ENCODE results near the gene RNU11.
"Not testable (repeated sequence)": the region's sequence is repeated elsewhere in the genome, so short reads cannot be mapped to it uniquely, and the experiment has no call there.

The RNU11 gene

GRCh38 chr1:28648474-28649198, at the start of gene RNU11:
TSS of gene RNU11 (plus strand) at chr1:28648600.
- DNase-seq = peak; percentile 100

- no peak for DNase-seq
Measured at GRCh38 chr1:28601696-28602095, 46.7 kb upstream of the RNU11 start.

- DNase-seq = peak; percentile 37
Measured at GRCh38 chr1:28602536-28603439, 45.6 kb upstream of the RNU11 start.

- no peak for DNase-seq
Measured at GRCh38 chr1:28604411-28604810, 44.0 kb upstream of the RNU11 start.

- no peak for DNase-seq
Measured at GRCh38 chr1:28604962-28605361, 43.4 kb upstream of the RNU11 start.

GRCh38 chr1:28606771-28607170, 41.6 kb upstream of the RNU11 start:
- DNase-seq = no peak

GRCh38 chr1:28613175-28613574, 35.2 kb upstream of the RNU11 start:
- no peak for DNase-seq

GRCh38 chr1:28631713-28632112, 16.7 kb upstream of the RNU11 start:
- no peak for DNase-seq

- DNase-seq = no peak
Measured at GRCh38 chr1:28632560-28632959, 15.8 kb upstream of the RNU11 start.

GRCh38 chr1:28640766-28641165, 7.6 kb upstream of the RNU11 start:
- DNase-seq = no peak

GRCh38 chr1:28642056-28642846, 6.1 kb upstream of the RNU11 start:
- DNase-seq = no peak

GRCh38 chr1:28642847-28643635, 5.4 kb upstream of the RNU11 start, which contains the start of gene TAF12:
TSS of gene TAF12 (minus strand) at chr1:28643067. CDS start at chr1:28622081, 20,986 bp downstream.
- peak; percentile 92 for DNase-seq

GRCh38 chr1:28644494-28644893, 3.9 kb upstream of the RNU11 start:
- no peak for DNase-seq

- DNase-seq = not testable (repeated sequence)
Measured at GRCh38 chr1:28645406-28645805, 3.0 kb upstream of the RNU11 start.

GRCh38 chr1:28646040-28646439, 2.4 kb upstream of the RNU11 start:
- no peak for DNase-seq

- DNase-seq = peak; percentile 88
Measured at GRCh38 chr1:28648008-28648473, 359 bp upstream of the RNU11 start.

GRCh38 chr1:28653063-28653462, 4.7 kb downstream of the RNU11 start:
- not testable (repeated sequence) for DNase-seq

- DNase-seq = not testable (repeated sequence)
Measured at GRCh38 chr1:28653870-28654269, 5.5 kb downstream of the RNU11 start.

GRCh38 chr1:28655448-28656311, 7.3 kb downstream of the RNU11 start:
- not testable (repeated sequence) for DNase-seq

GRCh38 chr1:28656335-28656734, 7.9 kb downstream of the RNU11 start:
- DNase-seq = no peak

GRCh38 chr1:28663871-28664470, 15.6 kb downstream of the RNU11 start:
- no peak for DNase-seq
